Neuronal stem cell (in vitro differentiated cells): Measurements from ENCODE around the gene ACTRT2.

ENCODE experiments used
- DNase-seq: peaks from one replicate; pipeline ENCODE4 v3.0.0-alpha.2; 2013; ENCODE audit warnings: low spot score
- H2AFZ ChIP-seq: one replicate; pipeline ENCODE4 v1.6.1; 2013; ENCODE audit warnings: mild to moderate bottlenecking, low read length, inconsistent platforms
- H2AK5ac ChIP-seq: 2 replicates; pipeline ENCODE4 v1.6.1; 2013; ENCODE audit warnings: low read depth, mild to moderate bottlenecking, inconsistent platforms, low read length, moderate library complexity, mixed read lengths
- H2BK120ac ChIP-seq: 2 replicates; pipeline ENCODE4 v1.6.1; 2013; ENCODE audit warnings: low read depth, mild to moderate bottlenecking, inconsistent platforms, low read length, moderate library complexity, mixed read lengths
- H2BK12ac ChIP-seq: one replicate; pipeline ENCODE4 v1.6.1; 2013; ENCODE audit warnings: low read length, inconsistent platforms
- H2BK15ac ChIP-seq: 2 replicates; pipeline ENCODE4 v1.6.1; 2013; ENCODE audit warnings: mild to moderate bottlenecking, low read length, inconsistent platforms, mixed read lengths
- H2BK5ac ChIP-seq: one replicate; pipeline ENCODE4 v1.6.1; 2013; ENCODE audit warnings: inconsistent platforms, mild to moderate bottlenecking, low read length, moderate library complexity
- H3K14ac ChIP-seq: one replicate; pipeline ENCODE4 v1.6.1; 2013; ENCODE audit warnings: low read length, inconsistent platforms
- H3K18ac ChIP-seq: 2 replicates; pipeline ENCODE4 v1.6.1; 2013; ENCODE audit warnings: low read length, inconsistent platforms
- H3K23ac ChIP-seq: 2 replicates; pipeline ENCODE4 v1.6.1; 2013; ENCODE audit warnings: low read depth, mild to moderate bottlenecking, mixed read lengths, low read length, inconsistent platforms; ENCODE audit not compliant: poor library complexity
- H3K27ac ChIP-seq: replicated peaks from 3 replicates; pipeline ENCODE4 v1.5.1; 2013; ENCODE audit warnings: low read length, inconsistent platforms
- H3K27me3 ChIP-seq, 3 experiments: 2 replicates each; pipeline ENCODE4 v1.6.1; 2013; ENCODE audit warnings: low read length in 3 of 3, mild to moderate bottlenecking in 2 of 3, inconsistent platforms in 1 of 3, low read depth in 1 of 3, mixed read lengths in 1 of 3, moderate library complexity in 1 of 3; ENCODE audit not compliant: control insufficient read depth in 3 of 3, insufficient read depth in 3 of 3
- H3K36me3 ChIP-seq, 2 donors: replicated peaks in 1 of 2; 2 replicates each; pipeline ENCODE4 v1.6.1; 2013; ENCODE audit warnings: low read length in 2 of 2; ENCODE audit not compliant: control insufficient read depth in 2 of 2, insufficient read depth in 2 of 2
- H3K4ac ChIP-seq: 2 replicates; pipeline ENCODE4 v1.6.1; 2013; ENCODE audit warnings: inconsistent platforms, mild to moderate bottlenecking, low read length, moderate library complexity
- H3K4me1 ChIP-seq, 2 donors: 1 replicate in 1 of 2; 2 replicates in 1 of 2; pipeline ENCODE4 v1.6.1; 2013; ENCODE audit warnings: low read length in 2 of 2, low read depth in 1 of 2; ENCODE audit not compliant: control insufficient read depth in 2 of 2, insufficient read depth in 1 of 2
- H3K4me2 ChIP-seq: one replicate; pipeline ENCODE4 v1.6.1; 2013; ENCODE audit warnings: mild to moderate bottlenecking, low read length, inconsistent platforms; ENCODE audit not compliant: insufficient read depth, poor library complexity, severe bottlenecking
- H3K4me3 ChIP-seq, 2 donors: 2 replicates each; pipeline ENCODE4 v1.5.1; 2013; ENCODE audit warnings: low read length in 2 of 2, mild to moderate bottlenecking in 2 of 2, inconsistent platforms in 1 of 2, moderate library complexity in 1 of 2
- H3K79me1 ChIP-seq: one replicate; pipeline ENCODE4 v1.6.1; 2013; ENCODE audit warnings: low read depth, mild to moderate bottlenecking, inconsistent platforms, low read length, moderate library complexity
- H3K9ac ChIP-seq: one replicate; pipeline ENCODE4 v1.6.1; 2013; ENCODE audit warnings: mild to moderate bottlenecking, low read depth, low read length, inconsistent platforms; ENCODE audit not compliant: poor library complexity
- H3K9me3 ChIP-seq, 2 donors: replicated peaks in 1 of 2; 2 replicates each; pipeline versions ENCODE3 to v1.6.1; 2013; ENCODE audit warnings: low read length in 2 of 2, mild to moderate bottlenecking in 2 of 2, inconsistent platforms in 1 of 2, low read depth in 1 of 2, mixed read lengths in 1 of 2, moderate library complexity in 1 of 2; ENCODE audit not compliant: control insufficient read depth in 2 of 2, insufficient read depth in 1 of 2
- H4K8ac ChIP-seq: one replicate; pipeline ENCODE4 v1.6.1; 2013; ENCODE audit warnings: low read depth, mild to moderate bottlenecking, inconsistent platforms, low read length, moderate library complexity
- H4K91ac ChIP-seq: one replicate; pipeline ENCODE4 v1.6.1; 2013; ENCODE audit warnings: low read length, low read depth, mild to moderate bottlenecking, inconsistent platforms; ENCODE audit not compliant: poor library complexity
- WGBS, 2 donors: extraction: QIAGEN DNeasy Blood & Tissue Kit; methylation state at CpG; one replicate each; pipeline ENCODE4 v1.1.7; 2013; ENCODE audit warnings: missing lambda C conversion rate in 2 of 2, mixed read lengths in 1 of 2; ENCODE audit not compliant: insufficient read length in 2 of 2, insufficient replicate concordance in 1 of 2; ENCODE audit errors: extremely low coverage in 2 of 2; 5-methylcytosine and 5-hydroxymethylcytosine counted together

Gene ACTRT2

GRCh38 chr1:3022976-3023375, 1.7 kb downstream of the ACTRT2 start:
- Histone ChIP-seq H3K27ac (no peak overlapping the region), H3K18ac (no peak overlapping the region), H2BK15ac (no peak overlapping the region), H2AFZ (no peak overlapping the region), H3K4ac (no peak overlapping the region), H4K8ac (no peak overlapping the region), H2BK5ac (peak overlapping the region; percentile 47), H3K4me1 (peaks cover 2 to 12% of the 10 kb centered on the region in 2 donors), H3K4me2 (no peak overlapping the region), H3K14ac (no peak overlapping the region), H3K23ac (no peak overlapping the region), H2BK120ac (no peak overlapping the region), H3K4me3 (no peak overlapping the region), H3K36me3 (no peaks in the 10 kb centered on the region), H4K91ac (no peak overlapping the region), H3K79me1 (no peaks in the 10 kb centered on the region), H2BK12ac (no peak overlapping the region), H3K27me3 (no peaks in the 10 kb centered on the region), H2AK5ac (no peak overlapping the region), H3K9ac (no peak overlapping the region), H3K9me3 (peaks cover 0 to 10% of the 10 kb centered on the region in 2 donors)
- no CpG with 5 or more reads among the region's 14 CpGs for whole genome bisulfite sequencing, 2 donors
- DNase-seq: no peak

GRCh38 chr1:3024019-3024418, 2.8 kb downstream of the ACTRT2 start:
- Histone ChIP-seq H3K14ac (no peak overlapping the region), H3K27ac (no peak overlapping the region), H2BK120ac (no peak overlapping the region), H3K4me1 (peaks cover 2 to 12% of the 10 kb centered on the region in 2 donors), H3K4me2 (no peak overlapping the region), H3K4ac (no peak overlapping the region), H3K18ac (no peak overlapping the region), H3K9me3 (peaks cover 0 to 10% of the 10 kb centered on the region in 2 donors), H2AK5ac (no peak overlapping the region), H4K8ac (no peak overlapping the region), H4K91ac (no peak overlapping the region), H2BK12ac (no peak overlapping the region), H2BK5ac (no peak overlapping the region), H2AFZ (no peak overlapping the region), H3K23ac (no peak overlapping the region), H2BK15ac (no peak overlapping the region), H3K9ac (no peak overlapping the region), H3K36me3 (no peaks in the 10 kb centered on the region), H3K4me3 (no peak overlapping the region), H3K79me1 (no peaks in the 10 kb centered on the region), H3K27me3 (no peaks in the 10 kb centered on the region)
- DNase-seq: no peak
- WGBS, 2 donors: no CpG with 5 or more reads among the region's 9 CpGs

GRCh38 chr1:3024588-3024987, 3.3 kb downstream of the ACTRT2 start:
- Histone ChIP-seq H3K27ac (no peak overlapping the region), H3K79me1 (no peaks in the 10 kb centered on the region), H3K9ac (no peak overlapping the region), H3K23ac (no peak overlapping the region), H4K91ac (no peak overlapping the region), H2AFZ (no peak overlapping the region), H3K27me3 (peaks cover 0 to 2% (median 0%) of the 10 kb centered on the region in 3 experiments), H3K14ac (no peak overlapping the region), H3K36me3 (no peaks in the 10 kb centered on the region), H2BK15ac (no peak overlapping the region), H2AK5ac (no peak overlapping the region), H4K8ac (no peak overlapping the region), H3K4me2 (no peak overlapping the region), H2BK12ac (no peak overlapping the region), H3K4me1 (peaks cover 2 to 12% of the 10 kb centered on the region in 2 donors), H2BK120ac (no peak overlapping the region), H3K4me3 (no peak overlapping the region), H3K4ac (no peak overlapping the region), H3K9me3 (peaks cover 0 to 10% of the 10 kb centered on the region in 2 donors), H3K18ac (no peak overlapping the region), H2BK5ac (no peak overlapping the region)
- no peak for DNase-seq
- WGBS, 2 donors: no CpG with 5 or more reads among the region's 11 CpGs

- Histone ChIP-seq H3K4me3 (peak overlapping the region in 1 of 2 donors; percentile 0), H3K79me1 (peaks cover 2% of the 10 kb centered on the region), H3K27ac (no peak overlapping the region), H3K9ac (no peak overlapping the region), H4K91ac (no peak overlapping the region), H2AK5ac (no peak overlapping the region), H2BK15ac (no peak overlapping the region), H4K8ac (no peak overlapping the region), H2BK120ac (no peak overlapping the region), H3K36me3 (no peaks in the 10 kb centered on the region), H3K4me2 (no peak overlapping the region), H3K27me3 (peaks cover 0 to 5% (median 0%) of the 10 kb centered on the region in 3 experiments), H3K4me1 (peaks cover 2 to 7% of the 10 kb centered on the region in 2 donors), H2BK5ac (no peak overlapping the region), H3K23ac (no peak overlapping the region), H3K4ac (no peak overlapping the region), H2AFZ (no peak overlapping the region), H2BK12ac (no peak overlapping the region), H3K14ac (no peak overlapping the region), H3K9me3 (peaks cover 0 to 8% of the 10 kb centered on the region in 2 donors), H3K18ac (no peak overlapping the region)
- WGBS, 2 donors: 100% methylated on average over 1 of the region's 1 CpG; no CpG with 5 or more reads in 1 of the 2 donors
- DNase-seq: no peak
Observed at GRCh38 chr1:3026124-3026523, 4.9 kb downstream of the ACTRT2 start.
